SK-N-DZ (cell line): ENCODE data around the gene KATNBL1.
A peak's percentile ranks its signal among the peaks of the same experiment; 100 is the strongest.

Experiments used
- DNase-seq: peaks from one replicate; pipeline ENCODE4 v3.0.0-alpha.2; 2015; ENCODE audit warnings: low spot score

Gene KATNBL1

GRCh38 chr15:34116620-34117019 is 93.3 kb downstream of the KATNBL1 start:
- DNase-seq = no peak

GRCh38 chr15:34114739-34115138 is 95.2 kb downstream of the KATNBL1 start:
- DNase-seq = no peak

- DNase-seq = no peak
Observed at GRCh38 chr15:34114215-34114614, 95.7 kb downstream of the KATNBL1 start.

GRCh38 chr15:34111488-34111887 is 98.4 kb downstream of the KATNBL1 start:
- no peak for DNase-seq

GRCh38 chr15:34109797-34110663 is 99.9 kb downstream of the KATNBL1 start:
- DNase-seq = peak; percentile 31

- no peak for DNase-seq
Observed at GRCh38 chr15:34107315-34107714, 102.6 kb downstream of the KATNBL1 start.

- DNase-seq = no peak
Observed at GRCh38 chr15:34106423-34106822, 103.5 kb downstream of the KATNBL1 start.

- DNase-seq = no peak
Observed at GRCh38 chr15:34102175-34102925, 107.5 kb downstream of the KATNBL1 start.

GRCh38 chr15:34101366-34102174 is 108.3 kb downstream of the KATNBL1 start, which contains the start of the genes EMC7 and PGBD4:
EMC7 (minus strand) TSS chr15:34101862; CDS start chr15:34101839, 23 bp downstream.
PGBD4 (plus strand) TSS chr15:34102083; CDS start chr15:34102532, 449 bp downstream.
- DNase-seq = peak; percentile 99

GRCh38 chr15:34099914-34100313 is 110.0 kb downstream of the KATNBL1 start:
- no peak for DNase-seq
